ENCODE measurements around the gene UBQLN3.

The UBQLN3 gene

DNA sequence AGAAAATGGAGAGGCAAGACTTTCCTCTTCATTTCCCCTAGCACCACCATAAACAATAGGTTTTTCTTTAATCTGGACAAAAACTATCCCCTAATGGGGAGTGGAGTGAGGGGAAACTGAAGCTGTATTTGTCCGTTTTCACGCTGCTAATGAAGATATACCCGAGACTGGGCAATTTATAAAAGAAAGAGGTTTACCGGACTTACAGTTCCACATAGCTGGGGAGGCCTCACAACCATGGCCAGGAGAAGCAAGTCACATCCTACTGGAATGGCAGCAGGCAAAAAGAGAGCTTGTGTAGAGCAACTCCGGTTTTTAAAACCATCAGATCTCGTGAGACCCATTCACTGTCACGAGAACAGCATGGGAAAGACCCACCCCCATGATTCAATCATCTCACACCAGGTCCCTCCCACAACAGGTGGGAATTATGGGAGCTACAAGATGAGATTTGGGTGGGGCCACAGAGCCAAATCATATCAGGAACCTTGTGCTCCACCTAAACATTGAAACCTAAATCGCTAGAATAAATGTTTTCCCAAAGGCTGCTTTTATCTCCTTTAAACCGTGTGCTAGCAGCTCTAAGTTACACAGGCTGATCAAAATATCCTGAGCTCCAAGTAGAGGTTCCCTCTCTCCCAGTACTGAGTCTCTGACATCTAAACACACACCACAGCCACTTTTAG, 4.3 kb downstream of the UBQLN3 start:
- DNase-seq (ENCODE audit: low spot score), result no peak

DNA sequence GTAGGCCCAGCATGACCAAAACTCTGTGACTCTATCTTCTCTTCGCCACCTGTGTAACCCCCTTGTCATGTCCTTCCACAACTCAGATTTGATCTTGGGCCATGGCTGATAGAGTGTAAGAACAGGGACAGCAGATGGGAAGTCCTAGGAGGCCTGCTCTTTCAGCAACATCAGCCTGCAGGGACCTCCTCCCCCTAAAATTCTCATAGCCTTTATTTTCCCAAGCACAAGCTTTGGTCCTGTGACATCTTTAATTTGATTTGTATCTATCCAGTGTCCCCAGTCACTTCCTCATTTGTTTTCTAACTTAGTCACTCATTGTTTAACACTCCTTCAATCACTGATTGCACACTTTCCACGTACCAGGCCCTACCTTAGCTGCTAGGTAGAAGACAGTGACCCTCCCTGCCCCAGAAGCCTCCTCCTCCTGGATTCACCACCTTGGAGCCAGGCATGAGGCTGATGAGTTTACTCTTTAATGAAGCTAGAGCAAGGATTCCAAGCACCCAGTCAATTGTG, 5.3 kb downstream of the UBQLN3 start:
- DNase-seq (ENCODE audit: low spot score), result no peak

DNA sequence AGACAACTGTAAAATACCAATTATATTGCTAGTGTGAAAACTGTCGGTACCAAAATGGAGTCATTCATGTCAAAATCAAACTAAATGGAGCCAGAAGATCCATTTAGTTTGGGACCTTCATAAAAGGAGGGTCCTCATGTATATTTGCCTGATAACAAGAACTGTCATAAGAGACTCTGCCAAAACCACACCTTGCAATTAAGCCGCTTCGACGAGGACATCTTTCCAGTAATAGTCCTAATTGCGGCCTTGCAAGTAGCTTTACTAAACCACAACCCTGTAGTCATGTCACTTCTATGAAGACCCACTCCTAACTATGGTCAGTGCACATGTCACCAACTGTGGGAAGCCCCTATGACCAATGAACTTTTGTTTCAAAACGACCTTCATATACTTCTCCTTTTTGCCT, 9.4 kb downstream of the UBQLN3 start:
- DNase-seq (ENCODE audit: low spot score), result no peak

DNA sequence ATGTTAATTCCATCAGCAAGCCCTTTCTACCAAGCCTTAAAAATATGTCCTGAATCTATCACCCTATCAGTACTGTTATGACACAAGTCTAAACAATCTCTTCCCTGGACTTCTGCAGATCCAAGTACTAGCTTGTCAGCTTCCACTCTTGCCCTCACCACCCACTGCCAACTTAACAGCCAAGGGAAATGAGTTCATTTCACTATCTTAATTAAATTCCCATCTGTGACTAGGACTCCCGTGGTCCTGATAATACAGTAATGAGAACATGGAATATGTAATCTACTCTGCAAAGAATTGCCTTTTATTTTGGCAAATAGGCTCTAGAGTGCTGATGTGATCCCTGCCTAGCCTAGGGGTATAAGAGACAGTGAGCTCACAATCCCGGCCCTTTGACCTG, 10.1 kb downstream of the UBQLN3 start:
- DNase-seq (ENCODE audit: low spot score), result no peak

DNA sequence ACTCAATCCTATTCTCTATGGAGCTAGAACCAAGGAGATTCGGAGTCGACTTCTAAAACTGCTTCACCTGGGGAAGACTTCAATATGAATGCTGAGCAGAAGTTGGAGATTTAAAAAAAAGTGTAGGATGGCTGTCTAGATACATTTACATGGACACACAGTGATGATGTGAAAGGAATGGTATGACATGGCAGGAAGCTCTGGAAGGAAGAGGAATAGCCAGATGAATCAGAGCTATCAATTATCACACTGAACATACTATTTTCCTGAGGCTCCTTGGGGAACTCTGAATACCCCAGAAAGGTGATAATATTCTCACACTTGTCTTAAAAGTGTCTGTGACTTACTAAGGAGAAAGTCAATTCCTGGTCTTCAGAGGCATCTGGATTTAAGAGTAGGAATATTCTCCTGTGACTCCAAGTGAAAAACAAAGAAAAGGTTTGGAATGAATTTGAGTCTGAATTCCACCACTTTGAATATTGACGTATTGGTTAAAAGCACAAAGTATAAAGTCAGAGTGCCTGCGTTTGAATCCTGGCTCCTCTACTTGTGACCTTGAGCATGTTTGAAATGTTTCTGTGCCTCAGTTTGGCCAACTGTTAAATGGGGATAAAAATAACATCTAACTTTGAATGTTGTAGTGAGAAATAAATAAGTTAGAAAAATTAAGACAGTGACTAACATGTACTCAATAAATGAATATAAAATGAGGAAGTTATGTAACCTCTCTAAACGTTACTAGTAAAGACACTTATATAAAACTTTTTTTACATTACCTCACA, 20.0 kb downstream of the UBQLN3 start:
- no peak for DNase-seq (ENCODE audit: low spot score)

DNA sequence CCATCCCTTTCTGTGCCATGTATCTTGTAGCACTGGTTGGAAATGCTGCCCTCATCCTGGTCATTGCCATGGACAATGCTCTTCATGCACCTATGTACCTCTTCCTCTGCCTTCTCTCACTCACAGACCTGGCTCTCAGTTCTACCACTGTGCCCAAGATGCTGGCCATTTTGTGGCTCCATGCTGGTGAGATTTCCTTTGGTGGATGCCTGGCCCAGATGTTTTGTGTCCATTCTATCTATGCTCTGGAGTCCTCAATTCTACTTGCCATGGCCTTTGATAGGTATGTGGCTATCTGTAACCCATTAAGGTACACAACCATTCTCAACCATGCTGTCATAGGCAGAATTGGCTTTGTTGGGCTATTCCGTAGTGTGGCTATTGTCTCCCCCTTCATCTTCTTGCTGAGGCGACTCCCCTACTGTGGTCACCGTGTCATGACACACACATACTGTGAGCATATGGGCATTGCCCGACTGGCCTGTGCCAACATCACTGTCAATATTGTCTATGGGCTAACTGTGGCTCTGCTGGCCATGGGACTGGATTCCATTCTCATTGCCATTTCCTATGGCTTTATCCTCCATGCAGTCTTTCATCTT, 20.9 kb downstream of the UBQLN3 start:
- no peak for DNase-seq (ENCODE audit: low spot score)

DNA sequence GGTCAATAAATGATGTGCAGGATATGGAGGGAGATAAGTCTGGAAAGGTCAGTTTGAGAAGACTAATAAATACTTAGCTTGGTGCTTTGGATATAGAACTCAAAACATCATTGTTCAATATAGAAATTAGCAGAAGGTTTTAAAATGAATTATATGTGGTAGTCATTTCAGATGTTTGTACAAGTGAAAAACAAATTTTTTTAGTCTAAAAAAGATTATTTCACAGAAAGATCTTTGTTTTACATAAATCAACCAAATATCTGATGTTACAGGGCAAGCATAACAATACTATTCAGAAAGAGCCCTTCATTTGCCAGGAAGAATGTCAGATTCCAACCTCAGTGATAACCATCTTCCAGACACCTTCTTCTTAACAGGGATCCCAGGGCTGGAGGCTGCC, 21.4 kb downstream of the UBQLN3 start, which contains the start of gene OR52D1:
TSS of gene OR52D1 (plus strand) at position 301 of the 400 bp plus-strand sequence. CDS start at position 323, 22 bp downstream.
- DNase-seq (ENCODE audit: low spot score), result no peak

DNA sequence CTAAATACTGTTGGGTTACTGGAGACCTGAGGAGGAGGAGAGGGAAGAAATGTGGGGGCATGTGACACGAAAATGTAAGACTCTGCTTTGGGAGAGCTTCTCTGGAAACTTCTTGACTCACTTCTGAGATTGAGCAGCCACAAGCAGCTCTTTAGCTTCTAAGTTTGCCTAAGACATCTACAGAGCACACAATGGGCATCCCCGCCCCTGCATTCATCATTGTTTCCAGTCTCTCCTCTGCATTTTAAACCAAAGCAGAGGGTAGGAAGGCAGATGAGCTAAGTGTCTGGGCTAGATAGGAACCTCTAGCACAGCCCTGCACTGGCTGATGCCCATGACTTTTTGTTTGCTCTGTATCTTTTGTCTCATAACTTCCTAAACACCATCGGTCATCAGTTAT, 23.3 kb downstream of the UBQLN3 start:
- no peak for DNase-seq (ENCODE audit: low spot score)

DNA sequence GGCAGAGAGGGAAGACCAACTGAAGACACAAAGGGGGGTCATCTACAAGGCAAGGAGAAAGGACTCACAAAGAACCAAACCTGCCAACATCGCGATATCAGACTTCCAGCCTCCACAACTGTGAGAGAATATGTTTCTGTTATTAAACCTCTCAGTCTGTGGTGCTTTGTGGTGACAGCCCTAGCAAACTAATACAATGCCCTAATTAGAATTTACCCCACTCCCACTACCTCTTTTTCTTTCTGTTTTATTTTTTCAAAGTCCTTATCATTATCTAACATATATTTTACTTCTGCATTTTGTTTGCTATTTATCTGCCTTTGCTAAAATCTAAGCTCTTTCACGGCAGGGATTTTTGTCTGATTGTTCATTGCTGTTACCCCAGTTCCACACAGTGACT, 23.8 kb downstream of the UBQLN3 start:
- DNase-seq (ENCODE audit: low spot score), result no peak

DNA sequence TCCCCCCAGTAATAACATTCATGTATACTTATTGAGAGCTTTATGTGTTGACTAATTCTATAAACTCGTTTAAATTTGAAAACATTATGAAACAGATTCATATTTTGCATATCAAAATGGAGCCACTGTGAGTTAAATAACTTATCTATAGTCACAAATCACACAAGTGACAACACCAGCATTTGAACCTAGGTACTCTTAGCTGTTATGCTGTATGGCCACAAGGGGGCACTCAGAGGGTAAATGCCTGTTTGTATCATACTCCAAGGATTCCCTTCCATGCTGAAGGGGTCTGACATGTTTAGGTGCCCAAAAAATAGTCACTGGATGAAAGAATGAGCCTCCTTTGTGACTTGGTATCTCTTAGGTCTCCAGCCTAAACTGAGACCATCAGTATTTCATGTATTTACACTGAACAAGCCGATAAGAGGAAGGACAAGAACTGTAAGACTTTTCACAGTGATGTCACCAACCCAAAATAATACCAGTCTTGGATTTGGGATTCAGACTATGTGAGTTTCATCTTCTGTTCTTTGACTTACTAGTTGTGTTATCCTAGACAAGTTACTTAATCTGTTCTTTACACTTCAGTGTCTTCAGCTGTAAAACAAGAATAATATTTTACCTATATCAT, 33.5 kb downstream of the UBQLN3 start:
- peak; percentile 49 for DNase-seq (ENCODE audit: low spot score)

DNA sequence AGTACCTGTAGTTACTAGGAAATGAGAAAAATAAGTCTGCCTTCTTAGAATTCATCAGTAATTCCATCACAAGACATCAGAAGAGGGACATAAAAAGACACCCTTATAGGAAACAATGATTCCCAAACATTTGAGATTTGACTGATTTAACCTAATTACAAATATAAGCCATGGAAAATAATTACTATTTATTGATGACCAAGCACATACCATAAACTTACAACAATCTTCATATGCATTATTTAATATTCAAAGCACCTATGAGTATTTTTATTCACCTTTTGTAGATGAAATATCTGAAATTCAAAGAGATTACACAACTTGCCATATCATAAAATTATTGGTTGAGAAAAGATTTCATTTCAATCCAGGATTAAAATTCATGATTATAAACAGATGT, 35.8 kb downstream of the UBQLN3 start:
- DNase-seq (ENCODE audit: low spot score), result no peak

DNA sequence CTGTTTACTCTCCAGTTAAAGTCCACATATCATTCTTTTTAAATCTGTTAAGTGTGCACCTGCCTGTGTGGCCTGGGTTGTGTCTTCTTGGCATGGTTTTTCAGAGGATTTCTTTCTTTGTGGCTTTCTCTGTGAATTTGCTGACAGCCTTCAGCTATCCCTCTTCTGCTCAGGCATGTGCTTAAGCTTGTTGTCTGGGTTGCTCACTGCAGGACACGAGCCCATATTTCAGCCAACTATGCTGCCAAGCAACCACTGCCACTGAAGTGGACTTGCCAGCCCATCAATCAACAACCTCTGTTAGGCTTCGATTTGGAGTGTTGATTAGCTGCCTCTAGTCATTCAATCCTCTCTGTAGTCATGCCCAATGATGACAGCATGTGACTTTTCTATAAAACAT, 42.2 kb downstream of the UBQLN3 start:
- DNase-seq (ENCODE audit: low spot score), result no peak

DNA sequence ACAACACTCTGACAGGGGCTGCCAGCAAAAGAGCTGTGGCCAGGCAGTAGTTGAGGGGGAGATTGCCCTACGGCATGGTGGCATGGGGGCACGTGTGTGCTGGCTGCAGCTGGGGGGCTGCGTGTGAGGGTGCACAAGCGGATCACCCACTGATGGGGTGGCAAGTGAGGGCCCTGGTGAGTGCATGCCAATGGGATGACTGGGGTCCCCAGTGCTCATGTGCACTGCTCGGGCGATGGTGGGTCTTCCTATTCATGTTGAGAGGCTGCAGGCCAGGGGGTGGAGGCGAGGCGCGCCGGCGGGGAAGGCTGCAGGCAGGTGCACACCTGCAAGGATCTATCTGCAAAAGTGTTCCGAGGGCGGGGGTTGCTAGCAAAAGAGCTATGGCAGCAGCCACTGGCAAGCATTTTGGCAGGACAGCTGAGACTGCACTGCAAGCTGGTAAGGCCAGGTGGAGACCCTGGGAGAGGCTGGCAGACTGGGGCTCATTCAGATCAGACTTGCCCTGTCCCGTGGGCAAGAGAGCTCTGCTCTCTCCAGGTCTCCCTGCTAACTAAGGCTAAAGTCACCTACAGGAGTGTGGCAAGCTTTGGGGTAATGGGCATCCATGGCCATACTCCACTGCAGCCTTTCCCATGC, 48.7 kb downstream of the UBQLN3 start:
- DNase-seq (ENCODE audit: low spot score), result no peak

Measured in hepatic stellate cell (primary cell).